ENCODE data around the gene ARHGEF33.

Gene ARHGEF33

GRCh38 chr2:39020383-39020782 is 130.7 kb downstream of the ARHGEF33 start:
- DNase-seq = no peak

DNA sequence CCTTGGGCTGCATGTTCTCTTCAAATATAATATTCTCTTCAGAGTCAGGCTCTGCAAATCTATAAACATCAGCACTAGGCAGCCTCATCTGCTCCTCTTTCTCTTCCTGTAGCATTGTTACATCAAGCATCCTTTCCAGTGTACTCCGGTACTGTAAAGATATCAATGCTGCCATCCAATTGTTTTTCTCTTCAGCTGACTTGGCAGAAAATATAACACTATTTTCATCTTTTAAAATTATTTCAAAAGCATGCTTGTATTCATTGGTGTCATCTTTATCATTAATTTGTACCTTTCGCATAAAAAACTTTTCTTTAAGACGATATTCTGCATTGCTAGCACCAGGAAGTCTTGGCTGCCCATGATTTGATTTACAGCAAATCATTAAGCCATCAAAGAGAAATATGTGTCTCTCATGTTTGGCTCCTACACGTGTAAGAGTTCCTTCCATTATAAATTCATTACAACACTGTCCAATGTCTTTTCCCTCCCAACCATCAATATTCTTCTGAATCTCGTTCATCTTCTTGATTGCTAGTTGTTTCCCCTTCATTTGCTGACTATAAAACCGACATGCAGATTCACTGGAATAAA is 133.1 kb downstream of the ARHGEF33 start:
- DNase-seq = no peak

DNA sequence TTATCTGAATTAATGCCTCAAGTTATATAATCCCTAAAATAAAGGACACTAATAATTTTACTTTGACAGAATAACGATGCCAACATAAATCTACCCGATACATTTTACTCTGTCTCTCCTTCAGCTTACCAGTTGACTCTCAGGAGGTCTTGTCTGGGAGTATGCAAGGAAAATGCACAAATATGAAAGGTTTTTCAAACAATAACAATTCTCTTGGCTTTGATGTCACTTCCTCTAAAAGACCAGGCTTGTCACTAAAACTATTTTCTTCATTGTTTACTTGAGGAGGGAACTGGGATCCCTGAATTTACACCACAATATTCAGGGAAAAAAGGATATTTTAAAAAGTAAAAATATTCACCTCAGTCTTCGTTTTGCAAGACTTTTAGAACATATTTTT is 134.0 kb downstream of the ARHGEF33 start:
- no peak for DNase-seq

DNA sequence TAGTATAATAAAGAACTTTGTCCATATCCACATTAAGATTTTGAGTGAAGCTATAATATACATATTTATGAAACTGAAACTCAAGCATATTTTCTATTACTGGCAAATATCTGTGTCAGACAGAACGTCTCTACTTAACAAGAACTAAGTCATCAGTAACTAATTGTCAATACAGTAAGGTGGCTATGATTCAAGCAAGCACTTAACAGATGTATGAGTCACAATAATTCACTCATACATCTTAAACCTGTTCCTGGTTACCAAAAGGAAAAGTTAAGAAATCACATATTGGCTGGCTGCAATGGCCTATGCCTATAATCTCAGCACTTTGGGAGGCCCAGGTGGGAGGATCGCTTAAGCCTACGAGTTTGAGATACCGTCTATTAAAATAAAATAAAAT is 135.2 kb downstream of the ARHGEF33 start:
- DNase-seq = no peak
